ENCODE results near the gene SEMA4D.

The SEMA4D gene

GRCh38 chr9:89448381-89448780 is 49.5 kb downstream of the SEMA4D start:
- Histone ChIP-seq H3K14ac (ENCODE audit: low read length) (no peak overlapping the region), H4K8ac (ENCODE audit: low read depth, low read length) (no peak overlapping the region), H3K79me1 (ENCODE audit: low read depth, low read length) (peaks cover 13% of the 10 kb centered on the region), H3K9me3 (replicated peaks in 1 of 2; ENCODE audit: control insufficient read depth in 2 of 2, insufficient read depth in 1 of 2, low read depth in 1 of 2, low read length in 2 of 2) (no peaks in the 10 kb centered on the region), H4K91ac (ENCODE audit: low read depth, low read length, poor library complexity) (no peak overlapping the region), H3K27me3 (ENCODE audit: control insufficient read depth in 3 of 3, insufficient read depth in 3 of 3, low read depth in 1 of 3, low read length in 3 of 3) (no peaks in the 10 kb centered on the region), H3K4me1 (ENCODE audit: control insufficient read depth in 2 of 2, insufficient read depth in 1 of 2, low read depth in 1 of 2, low read length in 2 of 2) (peaks cover 0 to 9% of the 10 kb centered on the region in 2 donors), H3K23ac (ENCODE audit: low read depth, low read length, poor library complexity) (no peak overlapping the region), H2BK120ac (ENCODE audit: low read depth, low read length) (no peak overlapping the region), H2BK15ac (ENCODE audit: low read length) (no peak overlapping the region), H3K27ac (replicated peaks; ENCODE audit: low read length) (no peak overlapping the region), H3K36me3 (replicated peaks in 1 of 2; ENCODE audit: control insufficient read depth in 2 of 2, insufficient read depth in 2 of 2, low read length in 2 of 2) (peaks cover 0 to 6% of the 10 kb centered on the region in 2 donors), H3K18ac (ENCODE audit: low read length) (peak overlapping the region; percentile 52), H2BK5ac (ENCODE audit: low read length) (no peak overlapping the region), H2BK12ac (ENCODE audit: low read length) (no peak overlapping the region), H3K4me2 (ENCODE audit: insufficient read depth, low read length, poor library complexity, severe bottlenecking) (no peak overlapping the region), H2AFZ (ENCODE audit: low read length) (no peak overlapping the region), H2AK5ac (ENCODE audit: low read depth, low read length) (no peak overlapping the region), H3K4ac (ENCODE audit: low read length) (no peak overlapping the region), H3K9ac (ENCODE audit: low read depth, low read length, poor library complexity) (no peak overlapping the region), H3K4me3 (ENCODE audit: low read length in 2 of 2) (no peak overlapping the region)
- WGBS, 2 donors (ENCODE audit: extremely low coverage in 2 of 2, insufficient read length in 2 of 2, insufficient replicate concordance in 1 of 2): no CpG with 5 or more reads among the region's 11 CpGs
- DNase-seq (ENCODE audit: low spot score): no peak

- Histone ChIP-seq H3K4me2 (ENCODE audit: insufficient read depth, low read length, poor library complexity, severe bottlenecking) (no peak overlapping the region), H3K27ac (replicated peaks; ENCODE audit: low read length) (no peak overlapping the region), H2AK5ac (ENCODE audit: low read depth, low read length) (no peak overlapping the region), H3K23ac (ENCODE audit: low read depth, low read length, poor library complexity) (no peak overlapping the region), H3K14ac (ENCODE audit: low read length) (no peak overlapping the region), H3K79me1 (ENCODE audit: low read depth, low read length) (peaks cover 16% of the 10 kb centered on the region), H4K91ac (ENCODE audit: low read depth, low read length, poor library complexity) (no peak overlapping the region), H3K36me3 (replicated peaks in 1 of 2; ENCODE audit: control insufficient read depth in 2 of 2, insufficient read depth in 2 of 2, low read length in 2 of 2) (peaks cover 0 to 2% of the 10 kb centered on the region in 2 donors), H2AFZ (ENCODE audit: low read length) (no peak overlapping the region), H2BK120ac (ENCODE audit: low read depth, low read length) (no peak overlapping the region), H3K9ac (ENCODE audit: low read depth, low read length, poor library complexity) (no peak overlapping the region), H3K4ac (ENCODE audit: low read length) (no peak overlapping the region), H3K4me3 (ENCODE audit: low read length in 2 of 2) (no peak overlapping the region), H3K18ac (ENCODE audit: low read length) (no peak overlapping the region), H2BK15ac (ENCODE audit: low read length) (no peak overlapping the region), H4K8ac (ENCODE audit: low read depth, low read length) (no peak overlapping the region), H2BK12ac (ENCODE audit: low read length) (no peak overlapping the region), H2BK5ac (ENCODE audit: low read length) (no peak overlapping the region), H3K9me3 (replicated peaks in 1 of 2; ENCODE audit: control insufficient read depth in 2 of 2, insufficient read depth in 1 of 2, low read depth in 1 of 2, low read length in 2 of 2) (no peaks in the 10 kb centered on the region), H3K4me1 (ENCODE audit: control insufficient read depth in 2 of 2, insufficient read depth in 1 of 2, low read depth in 1 of 2, low read length in 2 of 2) (peaks cover 2 to 9% of the 10 kb centered on the region in 2 donors), H3K27me3 (ENCODE audit: control insufficient read depth in 3 of 3, insufficient read depth in 3 of 3, low read depth in 1 of 3, low read length in 3 of 3) (no peaks in the 10 kb centered on the region)
- no CpG with 5 or more reads among the region's 8 CpGs for WGBS, 2 donors (ENCODE audit: extremely low coverage in 2 of 2, insufficient read length in 2 of 2, insufficient replicate concordance in 1 of 2)
- DNase-seq (ENCODE audit: low spot score): no peak
Observed at GRCh38 chr9:89447416-89447815, 50.5 kb downstream of the SEMA4D start.

- Histone ChIP-seq H3K79me1 (ENCODE audit: low read depth, low read length) (peaks cover 17% of the 10 kb centered on the region), H3K18ac (ENCODE audit: low read length) (no peak overlapping the region), H3K9me3 (replicated peaks in 1 of 2; ENCODE audit: control insufficient read depth in 2 of 2, insufficient read depth in 1 of 2, low read depth in 1 of 2, low read length in 2 of 2) (no peaks in the 10 kb centered on the region), H3K23ac (ENCODE audit: low read depth, low read length, poor library complexity) (peak overlapping the region; percentile 66), H4K8ac (ENCODE audit: low read depth, low read length) (no peak overlapping the region), H2BK15ac (ENCODE audit: low read length) (no peak overlapping the region), H3K4me3 (ENCODE audit: low read length in 2 of 2) (no peak overlapping the region), H2BK120ac (ENCODE audit: low read depth, low read length) (no peak overlapping the region), H3K27me3 (ENCODE audit: control insufficient read depth in 3 of 3, insufficient read depth in 3 of 3, low read depth in 1 of 3, low read length in 3 of 3) (no peaks in the 10 kb centered on the region), H3K4ac (ENCODE audit: low read length) (no peak overlapping the region), H3K4me1 (ENCODE audit: control insufficient read depth in 2 of 2, insufficient read depth in 1 of 2, low read depth in 1 of 2, low read length in 2 of 2) (peaks cover 2 to 9% of the 10 kb centered on the region in 2 donors), H3K36me3 (replicated peaks in 1 of 2; ENCODE audit: control insufficient read depth in 2 of 2, insufficient read depth in 2 of 2, low read length in 2 of 2) (peaks cover 0 to 2% of the 10 kb centered on the region in 2 donors), H2BK5ac (ENCODE audit: low read length) (no peak overlapping the region), H3K27ac (replicated peaks; ENCODE audit: low read length) (no peak overlapping the region), H3K4me2 (ENCODE audit: insufficient read depth, low read length, poor library complexity, severe bottlenecking) (no peak overlapping the region), H4K91ac (ENCODE audit: low read depth, low read length, poor library complexity) (no peak overlapping the region), H3K9ac (ENCODE audit: low read depth, low read length, poor library complexity) (no peak overlapping the region), H2BK12ac (ENCODE audit: low read length) (no peak overlapping the region), H2AK5ac (ENCODE audit: low read depth, low read length) (no peak overlapping the region), H3K14ac (ENCODE audit: low read length) (no peak overlapping the region), H2AFZ (ENCODE audit: low read length) (no peak overlapping the region)
- no CpG with 5 or more reads among the region's 8 CpGs for WGBS, 2 donors (ENCODE audit: extremely low coverage in 2 of 2, insufficient read length in 2 of 2, insufficient replicate concordance in 1 of 2)
- no peak for DNase-seq (ENCODE audit: low spot score)
Observed at GRCh38 chr9:89446961-89447310, 51.0 kb downstream of the SEMA4D start.

- H3K14ac ChIP-seq (ENCODE audit: low read length): no peak overlapping the region
- DNase-seq (ENCODE audit: low spot score): no peak
- H3K4me1 ChIP-seq (ENCODE audit: control insufficient read depth in 2 of 2, insufficient read depth in 1 of 2, low read depth in 1 of 2, low read length in 2 of 2): peaks cover 2 to 9% of the 10 kb centered on the region in 2 donors
- H2BK5ac ChIP-seq (ENCODE audit: low read length): no peak overlapping the region
- no peak overlapping the region for H3K4me3 ChIP-seq (ENCODE audit: low read length in 2 of 2)
- WGBS, 2 donors (ENCODE audit: extremely low coverage in 2 of 2, insufficient read length in 2 of 2, insufficient replicate concordance in 1 of 2): no CpG with 5 or more reads among the region's 13 CpGs
- no peaks in the 10 kb centered on the region for H3K9me3 ChIP-seq (replicated peaks in 1 of 2; ENCODE audit: control insufficient read depth in 2 of 2, insufficient read depth in 1 of 2, low read depth in 1 of 2, low read length in 2 of 2)
- peak overlapping the region; percentile 94 for H3K18ac ChIP-seq (ENCODE audit: low read length)
- H3K27me3 ChIP-seq (ENCODE audit: control insufficient read depth in 3 of 3, insufficient read depth in 3 of 3, low read depth in 1 of 3, low read length in 3 of 3): no peaks in the 10 kb centered on the region
- no peak overlapping the region for H2BK15ac ChIP-seq (ENCODE audit: low read length)
- no peak overlapping the region for H3K27ac ChIP-seq (replicated peaks; ENCODE audit: low read length)
- peaks cover 0 to 2% of the 10 kb centered on the region in 2 donors for H3K36me3 ChIP-seq (replicated peaks in 1 of 2; ENCODE audit: control insufficient read depth in 2 of 2, insufficient read depth in 2 of 2, low read length in 2 of 2)
- H3K4ac ChIP-seq (ENCODE audit: low read length): no peak overlapping the region
- H2AFZ ChIP-seq (ENCODE audit: low read length): no peak overlapping the region
- no peak overlapping the region for H2AK5ac ChIP-seq (ENCODE audit: low read depth, low read length)
- no peak overlapping the region for H4K91ac ChIP-seq (ENCODE audit: low read depth, low read length, poor library complexity)
- no peak overlapping the region for H2BK120ac ChIP-seq (ENCODE audit: low read depth, low read length)
- no peak overlapping the region for H3K9ac ChIP-seq (ENCODE audit: low read depth, low read length, poor library complexity)
- no peak overlapping the region for H3K4me2 ChIP-seq (ENCODE audit: insufficient read depth, low read length, poor library complexity, severe bottlenecking)
- H2BK12ac ChIP-seq (ENCODE audit: low read length): no peak overlapping the region
- H4K8ac ChIP-seq (ENCODE audit: low read depth, low read length): no peak overlapping the region
- peaks cover 19% of the 10 kb centered on the region for H3K79me1 ChIP-seq (ENCODE audit: low read depth, low read length)
- H3K23ac ChIP-seq (ENCODE audit: low read depth, low read length, poor library complexity): peak overlapping the region; percentile 66
Observed at GRCh38 chr9:89446261-89446960, 51.5 kb downstream of the SEMA4D start.

Measured in neuronal stem cell (in vitro differentiated cells).